Mucosa of descending colon (tissue), 3 donors: ENCODE results near the gene TBX10. TPM values are rescaled to one million over a fixed set of nuclear protein-coding genes. Genes with fewer than 3 reads are reported as not detected.

ENCODE experiments used
- ATAC-seq: fragments of 200-7000 bp; cut with Tn5 transposase; one replicate; pipeline ENCODE4 v1.9.1; 2020; ENCODE audit warnings: mild to moderate bottlenecking, moderate library complexity
- DNase-seq, 3 donors: peaks; one replicate each; pipeline ENCODE4 v3.0.0-alpha.2; 2020
- H3K36me3 ChIP-seq: fragments of 200-600 bp; one replicate; pipeline ENCODE4 v1.8.0; 2021; ENCODE audit warnings: low read depth, mild to moderate bottlenecking
- H3K4me1 ChIP-seq: fragments of 200-600 bp; one replicate; pipeline ENCODE4 v1.8.0; 2021; ENCODE audit warnings: low read depth, mild to moderate bottlenecking
- H3K4me3 ChIP-seq: fragments of 200-600 bp; one replicate; pipeline ENCODE4 v1.8.0; 2021; ENCODE audit warnings: mild to moderate bottlenecking
- H3K9me3 ChIP-seq: fragments of 200-600 bp; one replicate; pipeline ENCODE4 v1.8.0; 2021; ENCODE audit warnings: mild to moderate bottlenecking
- intact Hi-C, 2 donors: fragments of 100-400 bp; cut with DNase I in 1 of 2; cut with micrococcal nuclease in 1 of 2; formaldehyde crosslinking; loops; one replicate each; pipeline versions ENCODE4 v1.11.0 to v1.11.1; 2022; cut with DNase I, micrococcal nuclease
- total RNA-seq, 3 donors: library from RNA; stranded (reverse); fragmentation: NEBNext Ultra II Directional in 2 of 3; extraction: Animal tissue kit (Norgen Biotek cat#: 25700) in 2 of 3; gene quantifications; one replicate each; pipeline versions ENCODE4 v1.2.1 to v1.2.4, GENCODE V29; 2021 to 2023
- TF ChIP-seq, protein P1 (sequence below): fragments of 200-600 bp; IDR thresholded peaks from one replicate; pipeline ENCODE4 v1.8.0; 2022; ENCODE audit warnings: antibody characterized with exemption, mild to moderate bottlenecking
- donor health status: DM: no; HTN: no; CAD: no; lungs with moderate emphysema.
- donor health status: DM: no; HTN: no; CAD: no.
- donor health status: DM: no; HTN: yes; CAD: no.

TBX10 gene
- total RNA-seq, 3 donors from 2014 or later: 3.7 to 19.1 (median 9.6) TPM

DNA sequence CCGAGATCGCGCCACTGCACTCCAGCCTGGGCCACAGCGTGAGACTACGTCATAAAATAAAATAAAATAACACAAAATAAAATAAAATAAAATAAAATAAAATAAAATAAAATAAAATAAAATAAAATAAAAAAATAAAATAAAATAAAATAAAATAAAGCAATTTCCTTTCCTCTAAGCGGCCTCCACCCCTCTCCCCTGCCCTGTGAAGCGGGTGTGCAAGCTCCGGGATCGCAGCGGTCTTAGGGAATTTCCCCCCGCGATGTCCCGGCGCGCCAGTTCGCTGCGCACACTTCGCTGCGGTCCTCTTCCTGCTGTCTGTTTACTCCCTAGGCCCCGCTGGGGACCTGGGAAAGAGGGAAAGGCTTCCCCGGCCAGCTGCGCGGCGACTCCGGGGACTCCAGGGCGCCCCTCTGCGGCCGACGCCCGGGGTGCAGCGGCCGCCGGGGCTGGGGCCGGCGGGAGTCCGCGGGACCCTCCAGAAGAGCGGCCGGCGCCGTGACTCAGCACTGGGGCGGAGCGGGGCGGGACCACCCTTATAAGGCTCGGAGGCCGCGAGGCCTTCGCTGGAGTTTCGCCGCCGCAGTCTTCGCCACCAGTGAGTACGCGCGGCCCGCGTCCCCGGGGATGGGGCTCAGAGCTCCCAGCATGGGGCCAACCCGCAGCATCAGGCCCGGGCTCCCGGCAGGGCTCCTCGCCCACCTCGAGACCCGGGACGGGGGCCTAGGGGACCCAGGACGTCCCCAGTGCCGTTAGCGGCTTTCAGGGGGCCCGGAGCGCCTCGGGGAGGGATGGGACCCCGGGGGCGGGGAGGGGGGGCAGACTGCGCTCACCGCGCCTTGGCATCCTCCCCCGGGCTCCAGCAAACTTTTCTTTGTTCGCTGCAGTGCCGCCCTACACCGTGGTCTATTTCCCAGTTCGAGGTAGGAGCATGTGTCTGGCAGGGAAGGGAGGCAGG is 56.0 kb downstream of the TBX10 start, which contains the start of gene GSTP1:
Gene GSTP1 (plus strand): TSS at position 566 of the 958 bp plus-strand sequence. CDS start 32 bp downstream, at position 598.
- Histone ChIP-seq H3K4me1 (peaks cover 6% of the 10 kb centered on the region), H3K36me3 (no peaks in the 10 kb centered on the region)

DNA sequence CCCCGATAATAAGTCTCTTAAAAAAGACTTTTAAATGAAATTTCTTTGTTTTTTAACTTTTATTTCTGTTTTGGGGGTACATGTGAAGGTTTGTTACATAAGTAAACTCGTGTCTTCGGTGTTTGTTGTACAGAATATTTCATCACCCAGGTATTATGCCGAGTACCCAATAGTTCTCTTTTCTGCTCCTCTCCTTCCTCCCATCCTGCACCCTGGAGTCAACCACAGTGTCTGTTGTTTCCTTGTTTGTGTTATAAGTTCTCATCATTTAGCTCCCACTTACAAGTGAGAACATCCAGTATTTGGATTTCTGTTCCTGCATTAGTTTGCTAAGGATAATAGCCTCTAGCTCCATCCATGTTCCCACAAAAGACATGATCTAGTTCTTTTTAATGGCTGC is 57.6 kb downstream of the TBX10 start:
- H3K4me1 ChIP-seq: peaks cover 6% of the 10 kb centered on the region
- TF ChIP-seq, protein P1, sequence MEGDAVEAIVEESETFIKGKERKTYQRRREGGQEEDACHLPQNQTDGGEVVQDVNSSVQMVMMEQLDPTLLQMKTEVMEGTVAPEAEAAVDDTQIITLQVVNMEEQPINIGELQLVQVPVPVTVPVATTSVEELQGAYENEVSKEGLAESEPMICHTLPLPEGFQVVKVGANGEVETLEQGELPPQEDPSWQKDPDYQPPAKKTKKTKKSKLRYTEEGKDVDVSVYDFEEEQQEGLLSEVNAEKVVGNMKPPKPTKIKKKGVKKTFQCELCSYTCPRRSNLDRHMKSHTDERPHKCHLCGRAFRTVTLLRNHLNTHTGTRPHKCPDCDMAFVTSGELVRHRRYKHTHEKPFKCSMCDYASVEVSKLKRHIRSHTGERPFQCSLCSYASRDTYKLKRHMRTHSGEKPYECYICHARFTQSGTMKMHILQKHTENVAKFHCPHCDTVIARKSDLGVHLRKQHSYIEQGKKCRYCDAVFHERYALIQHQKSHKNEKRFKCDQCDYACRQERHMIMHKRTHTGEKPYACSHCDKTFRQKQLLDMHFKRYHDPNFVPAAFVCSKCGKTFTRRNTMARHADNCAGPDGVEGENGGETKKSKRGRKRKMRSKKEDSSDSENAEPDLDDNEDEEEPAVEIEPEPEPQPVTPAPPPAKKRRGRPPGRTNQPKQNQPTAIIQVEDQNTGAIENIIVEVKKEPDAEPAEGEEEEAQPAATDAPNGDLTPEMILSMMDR: no peak
- no peaks in the 10 kb centered on the region for H3K9me3 ChIP-seq
- intact Hi-C loops: no loop called here
- H3K36me3 ChIP-seq: no peaks in the 10 kb centered on the region
- no peak for DNase-seq
- H3K4me3 ChIP-seq: no peak overlapping the region
- ATAC-seq: no peak

More for the DNA sequence above, 56.0 kb downstream of the TBX10 start, which contains the start of gene GSTP1:
- H3K4me3 ChIP-seq: peak within 1 kb of the TSS; percentile 37
- DNase-seq (peak; percentile 89 to 93 (median 92)), ATAC-seq (peak; percentile 86)
- TF ChIP-seq, protein P1: peak; percentile 71
- H3K9me3 ChIP-seq: no peaks in the 10 kb centered on the region
- intact Hi-C loops: no loop called here

DNA sequence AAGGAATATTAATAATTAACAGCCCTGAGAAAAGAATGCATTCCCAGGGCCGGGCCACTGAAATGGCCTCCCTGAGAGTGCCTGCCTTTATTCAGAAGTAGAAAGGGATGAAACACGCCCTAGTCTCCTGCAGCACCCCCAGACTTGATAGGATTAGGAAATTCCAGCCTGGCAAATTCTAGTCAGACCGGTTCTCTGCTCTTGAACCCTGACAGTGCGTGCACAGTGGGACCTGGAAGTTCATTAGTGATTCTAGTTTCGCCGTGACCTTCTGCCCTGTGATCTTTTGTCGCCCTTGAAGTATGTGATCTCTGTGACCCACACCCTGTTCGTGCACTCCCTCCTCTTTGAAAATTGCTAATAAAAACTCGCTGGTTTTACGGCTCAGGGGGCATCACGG is 58.1 kb downstream of the TBX10 start:
- H3K9me3 ChIP-seq: no peaks in the 10 kb centered on the region
- peaks cover 6% of the 10 kb centered on the region for H3K4me1 ChIP-seq
- no peaks in the 10 kb centered on the region for H3K36me3 ChIP-seq
- no peak overlapping the region for H3K4me3 ChIP-seq
- TF ChIP-seq, protein P1: no peak
- ATAC-seq: no peak
- DNase-seq: no peak
- intact Hi-C loops: no loop called here

Other genes starting within 250 kb of the TBX10 start
- gene RAD9A, start 247.8 kb downstream of the TBX10 start, total RNA-seq: 10 to 100 TPM; 27.9 to 39.3 (median 29.1) TPM
- gene PPP1CA, start 237.9 kb downstream of the TBX10 start, total RNA-seq: 100 to 1,000 TPM; 130 to 239 (median 209) TPM
- gene TBC1D10C, start 235.7 kb downstream of the TBX10 start, total RNA-seq: 1 to 10 TPM; 5.0 to 8.4 (median 5.3) TPM
- gene CARNS1, start 224.1 kb downstream of the TBX10 start, total RNA-seq: under 1 TPM; 0.26 to 0.89 (median 0.70) TPM
- 10 to 100 TPM; 43.1 to 51.6 (median 45.4) TPM for gene RPS6KB2, start 211.3 kb downstream of the TBX10 start, total RNA-seq
- 10 to 100 TPM in 2 of 3 donors, 1 to 10 TPM in 1; 7.2 to 13.6 (median 10.0) TPM for gene PTPRCAP, start 202.1 kb downstream of the TBX10 start, total RNA-seq
- 100 to 1,000 TPM; 133 to 240 (median 184) TPM for gene CORO1B, start 196.3 kb downstream of the TBX10 start, total RNA-seq
- not detected for gene GPR152, start 187.0 kb downstream of the TBX10 start, total RNA-seq
- 1 to 10 TPM in 2 of 3 donors, under 1 TPM in 1; 0.95 to 1.9 (median 1.2) TPM for gene CABP4, start 184.4 kb downstream of the TBX10 start, total RNA-seq
- gene TMEM134, start 170.5 kb downstream of the TBX10 start, total RNA-seq: 10 to 100 TPM; 44.7 to 82.2 (median 60.9) TPM
- gene AIP, start 156.7 kb downstream of the TBX10 start, total RNA-seq: 10 to 100 TPM; 33.7 to 84.9 (median 52.2) TPM
- gene PITPNM1, start 134.4 kb downstream of the TBX10 start, total RNA-seq: 100 to 1,000 TPM in 1 of 3 donors, 10 to 100 TPM in 2; 59.6 to 104 (median 83.7) TPM
- gene CDK2AP2, start 131.6 kb downstream of the TBX10 start, total RNA-seq: 10 to 100 TPM; 63.5 to 81.3 (median 79.3) TPM
- gene CABP2, start 116.3 kb downstream of the TBX10 start, total RNA-seq: not detected
- gene GSTP1, start 56.0 kb downstream of the TBX10 start, total RNA-seq: 100 to 1,000 TPM; 284 to 441 (median 325) TPM
- gene NDUFV1, start 32.8 kb downstream of the TBX10 start, total RNA-seq: 100 to 1,000 TPM; 248 to 349 (median 311) TPM
- 10 to 100 TPM; 17.3 to 34.6 (median 23.1) TPM for gene NUDT8, start 9.8 kb downstream of the TBX10 start, total RNA-seq
- gene ACY3, start 11.0 kb upstream of the TBX10 start, total RNA-seq: 10 to 100 TPM in 2 of 3 donors, 1 to 10 TPM in 1; 3.3 to 14.6 (median 14.1) TPM
- under 1 TPM in 2 of 3 donors, not detected in 1; 0.29 to 0.48 TPM for gene ALDH3B2, start 34.9 kb upstream of the TBX10 start, total RNA-seq